Skin epidermis (tissue), 12 donors: ENCODE data around the gene C16orf78.

Experiments used
- H3K27ac ChIP-seq, 21 experiments: fragments of 200-600 bp; sonication (generic) in 11 of 21; one replicate each; pipeline ENCODE4 v1.5.0; 2020; ENCODE audit warnings: mild to moderate bottlenecking in 3 of 21, inconsistent platforms in 2 of 21, moderate library complexity in 2 of 21
- H3K4me3 ChIP-seq, 7 experiments: fragments of 200-600 bp; sonication (generic) in 2 of 7; one replicate each; pipeline ENCODE4 v1.5.0; 2020; ENCODE audit warnings: inconsistent platforms in 2 of 7, mild to moderate bottlenecking in 2 of 7, moderate library complexity in 1 of 7

Gene C16orf78

GRCh38 chr16:49419006-49419405 lies 45.4 kb downstream of the C16orf78 start:
- H3K27ac ChIP-seq = no peak overlapping the region
- no peak overlapping the region for H3K4me3 ChIP-seq

- no peak overlapping the region for H3K4me3 ChIP-seq
- no peak overlapping the region for H3K27ac ChIP-seq
Measured at GRCh38 chr16:49419862-49420261, 46.3 kb downstream of the C16orf78 start.

DNA sequence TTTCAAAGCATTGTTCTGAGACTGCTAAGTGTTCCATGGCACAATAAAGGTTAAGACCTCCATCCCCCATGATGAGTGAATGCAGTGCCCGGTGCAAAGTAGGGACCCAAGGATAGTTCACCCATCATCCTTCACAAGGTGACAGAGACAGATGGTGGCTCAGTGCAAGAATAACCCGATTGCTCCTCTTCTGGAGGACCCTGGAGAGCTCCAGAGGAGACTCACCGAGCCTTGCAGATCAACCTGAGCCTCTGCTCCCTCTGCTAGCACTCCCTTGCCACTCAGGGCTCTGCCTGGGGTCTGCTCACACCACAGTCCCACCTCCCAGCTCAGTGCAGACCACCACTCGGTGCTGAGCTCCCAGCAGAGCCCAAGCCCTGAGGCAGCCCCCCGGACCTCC lies 49.3 kb downstream of the C16orf78 start:
- Histone ChIP-seq H3K4me3 (no peak overlapping the region), H3K27ac (no peak overlapping the region)

DNA sequence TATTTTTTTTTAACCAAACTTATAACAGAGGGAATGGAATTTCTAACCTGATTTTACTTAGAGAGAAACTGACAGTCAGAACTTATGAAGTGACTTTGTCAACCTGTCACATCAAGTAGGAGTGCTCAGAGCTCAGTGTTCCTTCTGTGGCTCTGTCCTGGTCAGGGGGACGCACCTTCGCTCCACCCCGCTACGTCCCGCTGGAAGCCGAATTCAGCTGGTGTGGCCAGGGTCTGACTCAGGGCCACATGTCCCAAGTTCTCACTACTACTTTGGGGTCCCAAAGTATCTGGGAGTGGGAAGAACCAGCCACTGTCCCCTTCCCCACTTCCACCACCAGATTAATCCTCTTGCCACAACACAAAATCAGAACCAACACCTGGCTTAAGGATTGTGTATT lies 51.4 kb downstream of the C16orf78 start:
- H3K27ac ChIP-seq = no peak overlapping the region
- H3K4me3 ChIP-seq = no peak overlapping the region

DNA sequence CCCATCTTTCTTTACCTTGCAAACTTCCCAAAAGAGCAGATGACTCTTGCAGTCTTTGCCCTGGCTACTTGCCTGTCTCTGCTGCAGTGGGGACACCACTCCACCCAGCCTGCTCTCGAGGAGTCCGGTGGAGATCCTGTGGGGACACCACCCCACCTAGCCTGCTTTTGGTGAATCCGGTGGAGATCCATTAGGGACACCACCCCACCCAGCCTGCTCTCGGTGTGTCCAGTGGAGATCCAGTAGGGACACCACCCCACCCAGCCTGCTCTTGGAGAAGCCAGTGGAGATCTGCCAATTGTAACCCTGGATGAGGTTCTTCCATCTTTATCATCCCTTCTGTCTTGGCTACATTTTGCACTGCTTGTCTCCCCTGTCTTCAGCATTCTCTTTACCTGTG lies 54.2 kb downstream of the C16orf78 start:
- no peak overlapping the region for H3K27ac ChIP-seq
- H3K4me3 ChIP-seq = no peak overlapping the region

- no peak overlapping the region for H3K27ac ChIP-seq
- no peak overlapping the region for H3K4me3 ChIP-seq
Measured at GRCh38 chr16:49428808-49429207, 55.2 kb downstream of the C16orf78 start.

DNA sequence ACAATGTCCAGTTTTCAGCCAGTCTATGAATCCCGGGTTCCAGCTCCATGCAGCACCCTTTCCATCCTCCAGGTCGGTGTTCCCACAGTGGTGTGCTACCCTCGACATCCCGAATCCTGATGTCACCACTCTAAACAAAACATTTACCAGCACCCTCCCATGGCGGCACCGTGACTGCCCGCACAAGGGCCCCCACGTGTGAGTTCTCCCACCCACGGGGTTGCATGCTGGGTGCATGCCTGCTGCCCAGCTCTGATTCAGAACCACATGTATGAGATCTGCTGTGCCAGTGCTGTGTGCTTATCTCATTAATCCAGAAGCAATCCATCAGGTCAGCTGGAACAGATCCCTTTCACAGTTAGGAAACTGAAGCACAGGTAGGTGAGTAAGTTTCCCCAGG lies 57.4 kb downstream of the C16orf78 start:
- Histone ChIP-seq H3K4me3 (no peak overlapping the region), H3K27ac (no peak overlapping the region)

GRCh38 chr16:49431591-49432290 lies 58.1 kb downstream of the C16orf78 start:
- no peak overlapping the region for H3K4me3 ChIP-seq
- H3K27ac ChIP-seq = no peak overlapping the region

DNA sequence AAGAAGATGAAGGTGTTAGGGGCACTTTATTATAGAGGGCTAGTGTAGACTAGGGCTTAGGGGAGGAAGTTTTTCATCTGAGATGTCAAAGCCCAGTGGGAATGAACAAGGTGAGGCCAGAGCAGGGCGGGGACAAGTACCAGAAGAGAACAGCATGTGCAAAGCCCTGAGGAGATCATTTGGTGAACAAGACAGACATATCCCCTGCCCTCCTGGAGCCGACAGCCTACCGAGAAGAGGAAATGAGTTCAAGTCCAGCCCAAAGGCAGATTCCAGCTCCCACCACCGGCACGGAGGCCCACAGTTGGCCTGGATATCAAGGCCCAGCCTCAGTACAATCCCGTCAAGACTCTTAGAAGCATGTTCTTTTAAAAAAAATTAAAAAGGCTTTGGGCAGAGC lies 61.1 kb downstream of the C16orf78 start:
- Histone ChIP-seq H3K4me3 (no peak overlapping the region), H3K27ac (no peak overlapping the region)

DNA sequence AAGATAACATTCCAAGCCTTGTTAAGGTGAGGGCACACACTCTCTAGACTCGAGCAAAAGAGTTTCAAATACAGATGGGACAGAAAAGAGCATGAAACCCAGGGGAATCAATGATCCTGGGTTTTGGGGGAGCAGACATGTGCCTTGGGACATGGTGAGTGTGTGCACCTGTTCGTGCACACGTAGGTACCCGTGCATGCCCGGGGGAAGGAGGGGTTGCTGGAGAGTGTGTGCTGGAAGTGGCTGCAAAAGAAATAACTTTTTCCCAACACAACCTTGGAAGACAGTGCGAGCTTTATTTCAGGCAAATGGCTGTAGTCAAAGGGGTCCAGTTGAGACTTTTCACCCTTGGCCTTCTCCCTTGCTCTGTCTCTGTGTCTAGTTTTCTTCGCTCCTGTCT lies 62.6 kb downstream of the C16orf78 start:
- no peak overlapping the region for H3K27ac ChIP-seq

DNA sequence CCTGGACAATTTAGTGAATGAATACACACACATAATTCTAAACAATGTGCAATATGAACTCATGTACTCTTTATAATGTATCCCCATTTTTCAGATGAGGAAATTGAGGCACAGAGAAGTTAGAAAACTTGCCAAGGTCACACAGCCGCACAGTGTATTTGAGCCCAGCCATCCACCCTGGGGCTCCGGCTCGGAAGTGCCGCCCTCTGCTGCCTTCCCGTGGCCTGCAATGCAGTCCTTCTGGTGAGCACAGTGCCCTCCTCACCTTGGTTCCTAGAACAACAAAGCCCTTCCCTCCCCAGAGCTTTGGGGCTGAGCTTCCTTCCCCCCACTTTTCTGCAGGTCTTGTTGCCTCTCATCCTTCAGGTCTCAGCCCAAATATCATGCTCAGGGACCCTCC lies 63.7 kb downstream of the C16orf78 start:
- no peak overlapping the region for H3K27ac ChIP-seq
- no peak overlapping the region for H3K4me3 ChIP-seq

More for the DNA sequence above, 62.6 kb downstream of the C16orf78 start:
- H3K4me3 ChIP-seq = no peak overlapping the region

DNA sequence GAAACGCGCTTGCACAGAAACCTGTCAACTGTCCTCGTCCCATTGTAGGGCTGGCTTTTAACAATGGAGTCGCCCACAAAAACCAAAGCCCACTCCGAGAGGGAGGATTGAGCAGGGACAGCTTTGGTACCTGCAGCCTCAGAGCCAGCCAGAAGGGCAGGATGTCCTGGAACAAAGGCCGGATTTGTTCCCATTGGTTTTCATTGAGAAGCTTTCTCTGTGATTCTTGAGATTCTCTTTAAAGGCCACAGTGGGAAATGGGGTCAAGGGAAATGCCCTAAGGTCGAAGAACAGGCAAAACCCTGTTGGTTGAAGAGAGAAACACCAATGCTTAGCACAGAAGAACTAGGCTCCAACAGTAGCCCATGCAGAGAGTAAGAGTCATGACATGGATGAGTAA lies 65.4 kb downstream of the C16orf78 start:
- no peak overlapping the region for H3K27ac ChIP-seq
- no peak overlapping the region for H3K4me3 ChIP-seq

- no peak overlapping the region for H3K27ac ChIP-seq
- H3K4me3 ChIP-seq = no peak overlapping the region
Measured at GRCh38 chr16:49439676-49440075, 66.1 kb downstream of the C16orf78 start.

GRCh38 chr16:49440156-49441065 lies 66.8 kb downstream of the C16orf78 start:
- Histone ChIP-seq H3K27ac (no peak overlapping the region), H3K4me3 (no peak overlapping the region)

GRCh38 chr16:49441366-49441780 lies 67.8 kb downstream of the C16orf78 start:
- H3K27ac ChIP-seq = peak overlapping the region in 5 of 21 experiments; percentile 5 to 73 (median 9)
- H3K4me3 ChIP-seq = no peak overlapping the region

DNA sequence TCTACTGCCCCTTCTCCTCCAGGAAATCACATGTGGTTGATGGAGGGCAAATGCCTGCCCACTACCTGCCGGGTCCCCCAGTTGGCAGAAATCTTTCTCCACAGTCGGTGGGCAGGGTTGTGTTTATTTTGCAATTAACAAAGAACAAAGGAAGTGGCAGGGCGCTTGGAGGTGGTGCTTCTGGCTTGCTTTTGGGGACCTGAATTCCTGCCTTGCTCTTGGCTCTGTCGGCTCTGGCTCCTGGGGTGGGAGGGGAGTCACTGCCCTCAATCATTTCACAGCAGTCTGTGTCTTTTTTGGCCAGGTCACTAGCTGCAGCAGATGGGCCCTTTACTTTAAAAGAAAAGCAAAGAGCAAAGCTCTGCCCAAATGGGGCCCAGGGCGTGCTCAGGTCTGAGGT lies 69.2 kb downstream of the C16orf78 start:
- Histone ChIP-seq H3K4me3 (no peak overlapping the region), H3K27ac (no peak overlapping the region)

GRCh38 chr16:49443576-49443975 lies 70.0 kb downstream of the C16orf78 start:
- Histone ChIP-seq H3K4me3 (no peak overlapping the region), H3K27ac (no peak overlapping the region)

GRCh38 chr16:49446805-49447204 lies 73.2 kb downstream of the C16orf78 start:
- Histone ChIP-seq H3K27ac (no peak overlapping the region), H3K4me3 (no peak overlapping the region)
